Fibroblast of the aortic adventitia (primary cell): ENCODE measurements around the gene CNNM4. TPM values are rescaled to one million over a fixed set of nuclear protein-coding genes. Genes with fewer than 3 reads are reported as not detected.

Experiments
- DNase-seq: peaks from one replicate; pipeline ENCODE4 v3.0.0-alpha.2; 2010; ENCODE audit warnings: low read depth
- H3K4me3 ChIP-seq: 2 replicates; pipeline ENCODE4 v1.5.1; 2011; ENCODE audit warnings: low read depth, mild to moderate bottlenecking, control low read depth, low read length, moderate library complexity
- total RNA-seq: library from RNA; depleted of rRNA; stranded (reverse); fragments of >200 nt; gene quantifications from 2 replicates; pipeline ENCODE4 v1.2.3, GENCODE V29; 2012; ENCODE audit warnings: low replicate concordance
- TF ChIP-seq, protein P1 (sequence below): IDR thresholded peaks from 2 replicates; pipeline ENCODE4 v1.5.1; 2011; ENCODE audit warnings: mild to moderate bottlenecking, low read length, control low read depth, inconsistent platforms; ENCODE audit not compliant: insufficient read depth

Gene CNNM4
- total RNA-seq, 1 donor, result 3.8 TPM

DNA sequence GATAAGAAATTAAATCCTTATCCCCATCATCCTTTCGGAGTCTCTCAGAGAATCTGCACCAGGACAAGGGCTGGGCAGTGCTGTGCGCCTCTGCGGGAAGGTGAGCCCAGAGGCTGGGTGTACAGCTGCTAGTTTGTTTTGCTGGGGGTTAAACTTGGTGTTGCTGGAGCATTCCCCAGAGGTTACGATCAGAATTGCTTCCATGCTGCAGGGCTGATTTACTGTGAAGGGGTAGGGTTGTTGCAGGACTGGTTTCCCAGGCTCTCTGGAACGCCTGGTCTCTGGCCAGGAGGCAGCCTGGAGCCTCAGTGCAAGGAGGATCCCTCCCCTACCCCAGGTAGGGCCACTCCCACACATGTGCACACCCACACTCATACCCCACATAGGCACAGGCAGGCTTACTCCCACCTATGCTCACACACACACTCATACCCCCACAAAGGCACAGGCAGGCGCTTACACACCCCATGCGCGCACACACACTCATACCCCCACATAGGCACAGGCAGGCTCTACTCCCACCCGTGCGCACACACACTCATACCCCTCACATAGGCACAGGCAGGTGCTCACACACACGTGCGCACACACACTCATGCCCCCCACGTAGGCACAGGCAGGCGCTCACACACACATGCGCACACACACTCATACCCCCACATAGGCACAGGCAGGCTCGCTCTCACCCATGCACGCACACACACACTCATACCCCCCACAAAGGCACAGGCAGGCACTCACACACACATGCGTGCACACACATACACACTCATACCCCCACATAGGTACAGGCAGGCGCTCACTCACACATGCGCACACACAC lies 11.3 kb downstream of the CNNM4 start:
- no peak for DNase-seq
- H3K4me3 ChIP-seq, result no peak overlapping the region
- TF ChIP-seq, protein P1, sequence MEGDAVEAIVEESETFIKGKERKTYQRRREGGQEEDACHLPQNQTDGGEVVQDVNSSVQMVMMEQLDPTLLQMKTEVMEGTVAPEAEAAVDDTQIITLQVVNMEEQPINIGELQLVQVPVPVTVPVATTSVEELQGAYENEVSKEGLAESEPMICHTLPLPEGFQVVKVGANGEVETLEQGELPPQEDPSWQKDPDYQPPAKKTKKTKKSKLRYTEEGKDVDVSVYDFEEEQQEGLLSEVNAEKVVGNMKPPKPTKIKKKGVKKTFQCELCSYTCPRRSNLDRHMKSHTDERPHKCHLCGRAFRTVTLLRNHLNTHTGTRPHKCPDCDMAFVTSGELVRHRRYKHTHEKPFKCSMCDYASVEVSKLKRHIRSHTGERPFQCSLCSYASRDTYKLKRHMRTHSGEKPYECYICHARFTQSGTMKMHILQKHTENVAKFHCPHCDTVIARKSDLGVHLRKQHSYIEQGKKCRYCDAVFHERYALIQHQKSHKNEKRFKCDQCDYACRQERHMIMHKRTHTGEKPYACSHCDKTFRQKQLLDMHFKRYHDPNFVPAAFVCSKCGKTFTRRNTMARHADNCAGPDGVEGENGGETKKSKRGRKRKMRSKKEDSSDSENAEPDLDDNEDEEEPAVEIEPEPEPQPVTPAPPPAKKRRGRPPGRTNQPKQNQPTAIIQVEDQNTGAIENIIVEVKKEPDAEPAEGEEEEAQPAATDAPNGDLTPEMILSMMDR, result no peak

DNA sequence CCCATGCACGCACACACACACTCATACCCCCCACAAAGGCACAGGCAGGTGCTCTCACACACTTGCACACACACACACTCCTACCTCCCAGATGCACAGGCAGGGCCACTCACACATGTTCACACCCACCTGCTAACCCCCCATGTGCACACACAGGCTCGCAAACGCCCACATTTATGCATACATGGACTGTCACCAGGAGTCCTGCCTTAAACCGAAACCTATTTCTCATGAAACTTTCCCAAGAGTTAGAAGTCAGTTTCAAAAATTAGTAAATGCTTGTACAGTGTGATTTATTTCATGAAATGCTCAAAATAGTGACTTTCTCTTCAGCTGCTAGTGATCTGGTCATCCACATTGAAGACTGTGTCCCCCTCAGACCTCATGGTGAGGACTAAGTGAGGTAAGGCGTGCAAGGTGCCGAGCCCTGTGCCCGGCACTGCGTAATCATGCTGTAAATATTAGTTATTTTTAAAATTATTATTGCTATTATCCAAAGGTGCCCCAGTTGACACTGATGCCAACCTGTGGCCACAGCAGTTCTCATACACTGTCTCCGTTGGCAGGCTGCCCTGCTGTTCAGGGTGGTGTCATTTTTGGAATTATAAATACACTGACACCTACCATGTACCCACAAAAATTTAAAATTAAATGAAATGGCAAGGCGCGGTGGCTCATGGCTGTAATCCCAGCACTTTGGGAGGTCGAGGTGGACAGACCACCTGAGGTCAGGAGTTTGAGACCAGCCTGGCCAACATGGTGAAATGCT lies 12.4 kb downstream of the CNNM4 start:
- DNase-seq, result no peak
- TF ChIP-seq, protein P1, result no peak

DNA sequence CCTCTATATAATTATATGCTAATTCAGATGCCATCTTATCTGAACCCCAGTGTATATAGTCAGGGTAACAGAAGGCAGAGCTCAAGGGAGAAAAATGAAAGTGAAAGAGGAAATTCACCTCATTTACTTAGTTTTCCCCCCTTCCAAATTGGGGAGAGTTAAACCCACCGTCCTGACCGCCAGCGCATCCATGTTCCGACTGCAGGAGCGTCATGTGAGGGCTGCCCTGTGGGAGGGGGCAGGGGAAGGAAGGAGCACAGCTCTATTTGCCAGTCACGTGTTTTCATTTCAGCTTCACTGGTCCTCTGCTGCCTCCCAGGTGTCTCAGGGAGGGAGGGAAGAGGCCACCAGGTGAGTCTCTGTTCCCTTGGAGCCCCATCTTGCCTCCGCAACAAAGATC lies 13.2 kb downstream of the CNNM4 start:
- no peak overlapping the region for H3K4me3 ChIP-seq
- DNase-seq, result no peak
- TF ChIP-seq, protein P1, result no peak

More for the DNA sequence above, 12.4 kb downstream of the CNNM4 start:
- no peak overlapping the region for H3K4me3 ChIP-seq

DNA sequence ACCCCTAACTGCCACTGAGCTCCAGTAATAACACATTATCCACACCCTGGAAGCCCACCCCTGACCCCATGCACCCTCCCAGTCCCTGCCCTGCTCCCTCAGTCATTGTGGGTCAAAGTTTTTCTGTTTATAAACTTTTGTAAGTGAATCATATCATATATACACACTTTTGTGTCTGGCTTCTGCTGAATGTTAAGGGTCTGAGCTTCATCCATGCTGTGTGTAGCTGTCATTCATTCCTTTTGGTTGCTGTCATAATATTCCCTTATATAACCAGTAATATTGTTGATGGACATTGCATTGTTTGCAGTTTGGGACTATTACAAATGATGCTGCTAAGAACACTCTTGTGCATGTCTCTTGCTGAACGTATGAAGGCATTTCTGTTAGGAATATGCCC lies 14.5 kb downstream of the CNNM4 start:
- no peak overlapping the region for H3K4me3 ChIP-seq
- TF ChIP-seq, protein P1, result no peak
- DNase-seq, result no peak

DNA sequence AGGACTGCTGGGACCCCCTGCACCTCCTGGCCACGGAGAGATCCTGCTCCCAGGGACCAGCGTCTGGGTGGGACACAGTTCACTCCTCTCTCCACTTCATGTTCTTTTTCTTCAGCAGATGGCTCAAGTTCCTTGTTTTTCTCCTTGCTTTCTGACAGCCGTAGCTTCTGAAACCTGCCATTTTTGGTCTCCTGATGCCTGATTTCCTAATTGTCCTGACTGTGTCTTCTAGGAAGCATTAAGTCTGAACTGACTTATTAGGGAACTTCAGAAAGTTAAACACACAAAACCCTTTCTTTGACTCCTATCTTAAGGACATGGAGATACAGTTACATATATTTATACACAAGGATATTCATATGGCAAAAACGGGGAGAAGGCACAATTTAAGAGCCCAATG lies 22.7 kb downstream of the CNNM4 start:
- no peak for DNase-seq

DNA sequence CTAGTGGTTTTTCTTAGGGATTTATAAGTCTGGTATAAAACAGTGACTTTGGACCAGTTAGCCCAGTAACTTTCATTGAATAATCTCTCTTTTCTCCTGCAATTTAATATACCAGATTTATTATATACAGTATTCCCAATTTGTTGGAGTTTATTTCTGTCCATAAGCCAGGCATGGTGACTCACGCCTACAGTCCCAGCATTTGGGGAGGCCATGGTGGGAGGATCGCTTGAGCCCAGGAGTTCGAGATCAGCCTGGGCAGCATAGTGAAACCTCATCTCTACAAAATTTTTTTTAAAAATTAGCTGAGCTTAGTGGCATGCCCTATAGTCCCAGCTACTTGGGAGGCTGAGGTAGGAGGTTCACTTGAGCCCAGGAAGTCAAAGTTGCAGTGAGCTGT lies 26.7 kb downstream of the CNNM4 start:
- TF ChIP-seq, protein P1, result no peak
- peak; percentile 37 for DNase-seq
- no peak overlapping the region for H3K4me3 ChIP-seq

More for the DNA sequence above, 22.7 kb downstream of the CNNM4 start:
- no peak overlapping the region for H3K4me3 ChIP-seq
- TF ChIP-seq, protein P1, result no peak
